Ovary (tissue), 10 donors: Measurements from ENCODE around the gene CHCHD6. TPM values are rescaled to one million over a fixed set of nuclear protein-coding genes. Genes with fewer than 3 reads are reported as not detected.

Source experiments
- DNase-seq, 5 donors: peaks; one replicate each; pipeline ENCODE4 v3.0.0-alpha.2; 2019 to 2020
- H3K27ac ChIP-seq, 2 donors: fragments of 200-600 bp; one replicate each; pipeline versions ENCODE4 v1.5.1 to v1.8.0; 2019 to 2022
- H3K27me3 ChIP-seq: fragments of 200-600 bp; one replicate; pipeline ENCODE4 v1.8.0; 2022
- H3K36me3 ChIP-seq: fragments of 200-600 bp; sonication (generic); one replicate; pipeline ENCODE4 v1.5.1; 2019
- H3K4me1 ChIP-seq: one replicate; pipeline ENCODE4 v1.8.1; 2013; ENCODE audit warnings: mild to moderate bottlenecking, moderate library complexity; ENCODE audit not compliant: insufficient read depth
- H3K4me3 ChIP-seq: fragments of 200-600 bp; sonication (generic); one replicate; pipeline ENCODE4 v1.5.1; 2017
- H3K9me3 ChIP-seq, 2 donors: fragments of 200-600 bp in 1 of 2; sonication (generic) in 1 of 2; one replicate each; pipeline versions ENCODE4 v1.5.1 to v1.8.1; 2013 to 2019; ENCODE audit warnings: mild to moderate bottlenecking in 1 of 2, moderate library complexity in 1 of 2
- EP300 ChIP-seq: sonication (generic); formaldehyde crosslinking; IDR thresholded peaks from one replicate; pipeline ENCODE4 v1.6.1; 2017; ENCODE audit warnings: antibody characterized with exemption
- POLR2A ChIP-seq: fragments of 450-650 bp; IDR thresholded peaks from one replicate; pipeline ENCODE4 v1.6.1; 2017; ENCODE audit warnings: antibody characterized with exemption, mild to moderate bottlenecking, moderate library complexity
- WGBS, 3 donors: extraction: QIAGEN DNeasy Blood & Tissue Kit in 1 of 3; methylation state at CpG; one replicate each; pipeline versions ENCODE4 v1.1.5 to v1.1.7; 2013 to 2017; 5-methylcytosine and 5-hydroxymethylcytosine counted together
- intact Hi-C, 4 donors: fragments of 100-400 bp; cut with DNase I; formaldehyde crosslinking; loops; one replicate each; pipeline versions ENCODE4 v1.11.0 to v1.15.1; 2022 to 2023
- long read RNA-seq, 3 donors: library from polyadenylated mRNA in 2 of 3; unstranded in 2 of 3; transcript quantifications; one replicate each; pipeline ENCODE4 v2.0.0 and lab custom pipeline, GENCODE V29; 2021 to 2026
- polyA plus RNA-seq, 2 donors: library from polyadenylated mRNA; stranded (reverse); fragments of 200-250 nt in 1 of 2; fragments of 350-450 nt in 1 of 2; fragmentation: Illumina TruSeq in 1 of 2; extraction: RNeasy Lipid Tissue Mini Kit (QIAGEN cat#74804) in 1 of 2; gene quantifications; one replicate each; pipeline ENCODE4 v1.2.3, GENCODE V29; 2013 to 2014
- total RNA-seq, 7 donors: library from RNA; depleted of rRNA in 2 of 7; stranded (reverse); fragments of >200 nt in 2 of 7; fragmentation: NEBNext Ultra II Directional in 3 of 7; extraction: Animal tissue kit (Norgen Biotek cat#: 25700) in 3 of 7; gene quantifications; one replicate each; pipeline versions ENCODE4 v1.1.0 to v1.2.4, GENCODE V29; 2016 to 2023
- TF ChIP-seq, protein P1 (sequence below), 3 donors: fragments of 450-650 bp in 2 of 3; fragments of 200-600 bp in 1 of 3; IDR thresholded peaks; one replicate each; pipeline versions ENCODE4 v1.5.1 to v1.8.0; 2016 to 2022; ENCODE audit warnings: antibody characterized with exemption in 3 of 3, mild to moderate bottlenecking in 1 of 3
- donor health status: DM: no; HTN: no; CAD: no; lungs with moderate emphysema.
- donor health status: DM: no; HTN: no; CAD: no.
- donor health status: Bipolar disorder and iron deficiency.
- donor health status: DM: yes; HTN: yes; CAD: no.
- donor health status: DM: no; HTN: no; CAD: no.
- donor health status: DM: yes; HTN: yes; CAD: no.

CHCHD6 gene, protein sequence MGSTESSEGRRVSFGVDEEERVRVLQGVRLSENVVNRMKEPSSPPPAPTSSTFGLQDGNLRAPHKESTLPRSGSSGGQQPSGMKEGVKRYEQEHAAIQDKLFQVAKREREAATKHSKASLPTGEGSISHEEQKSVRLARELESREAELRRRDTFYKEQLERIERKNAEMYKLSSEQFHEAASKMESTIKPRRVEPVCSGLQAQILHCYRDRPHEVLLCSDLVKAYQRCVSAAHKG
- total RNA-seq (10 to 100 TPM; 12.5 to 24.6 (median 19.5) TPM), polyA plus RNA-seq (10 to 100 TPM in 1 of 2 donors, 1 to 10 TPM in 1; 8.5 to 24.4 TPM)
- long read RNA-seq, donor 1, transcript CHCHD6-201 (8 exons, 1,006 nt): major isoform, 21 of 37 reads
- long read RNA-seq, donor 1, partial matches to known transcripts: 5 of 37 reads
- long read RNA-seq, donor 1, other reads (novel, unspliced or antisense): 11 of 37 reads
- long read RNA-seq, donor 2, transcript CHCHD6-201 (8 exons, 1,006 nt): major isoform, 19 of 32 reads
- long read RNA-seq, donor 2, partial matches to known transcripts: 13 of 32 reads
- long read RNA-seq, donor 2, other reads (novel, unspliced or antisense): 0 of 32 reads
- long read RNA-seq, donor 3, transcript CHCHD6-201 (8 exons, 1,006 nt): major isoform, 15 of 26 reads
- long read RNA-seq, donor 3, partial matches to known transcripts: 0 of 26 reads
- long read RNA-seq, donor 3, other reads (novel, unspliced or antisense): 11 of 26 reads

DNA sequence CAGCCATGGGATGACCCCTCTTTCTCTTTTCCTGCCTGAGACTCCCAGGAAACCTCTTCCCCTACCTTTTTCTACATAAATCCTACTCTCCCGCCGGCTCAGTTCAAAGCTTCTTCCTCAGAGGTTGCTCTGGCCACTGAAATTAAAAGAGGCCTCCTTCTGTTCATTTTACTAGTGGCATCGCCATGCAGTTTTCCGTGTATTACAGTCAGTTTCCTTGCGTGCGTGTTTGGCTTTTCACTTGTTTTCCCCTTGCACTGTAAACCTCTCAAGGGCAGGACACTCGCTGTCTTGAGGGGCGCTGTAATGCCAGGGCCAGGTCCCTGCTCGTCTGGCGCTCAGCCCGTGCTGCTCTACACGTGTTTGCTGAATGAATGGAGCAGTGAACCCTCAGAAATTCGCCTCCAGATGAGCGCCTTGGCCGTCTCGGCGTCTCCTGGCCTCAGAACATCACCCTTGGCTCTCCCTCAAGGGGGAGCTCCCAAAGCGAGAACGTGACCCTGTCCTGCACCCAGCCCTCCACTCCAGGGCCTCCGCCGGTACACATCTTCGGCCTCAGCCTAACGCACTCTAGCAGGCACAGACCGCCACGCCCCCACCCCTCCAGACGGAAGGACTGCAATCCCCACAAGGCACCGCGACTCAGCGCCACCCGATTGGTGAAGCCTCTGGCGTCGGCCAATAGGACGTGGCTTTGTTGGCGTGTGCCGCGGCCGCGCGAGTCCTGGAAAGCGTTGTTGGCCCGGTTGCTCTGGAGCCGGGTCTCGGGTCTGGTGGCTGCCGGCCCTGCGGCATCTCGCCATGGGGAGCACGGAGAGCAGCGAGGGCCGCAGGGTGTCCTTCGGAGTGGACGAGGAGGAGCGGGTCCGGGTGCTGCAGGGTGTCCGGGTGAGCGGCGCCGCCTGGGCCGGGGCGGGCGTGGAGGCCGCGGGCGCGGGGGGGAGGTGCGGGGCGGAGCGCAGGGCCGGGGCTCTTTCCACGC, at the start of gene CHCHD6:
Gene CHCHD6 (plus strand): TSS at position 729 of the 982 bp plus-strand sequence. CDS start 73 bp downstream, at position 802.
- Histone ChIP-seq H3K36me3 (no peaks in the 10 kb centered on the region), H3K9me3 (no peaks in the 10 kb centered on the region), H3K4me1 (peaks cover 3% of the 10 kb centered on the region), H3K4me3 (peak within 1 kb of the TSS; percentile 79), H3K27ac (no peak within 1 kb of the TSS), H3K27me3 (no peaks in the 10 kb centered on the region)
- peak; percentile 93 to 98 (median 97) for DNase-seq
- TF ChIP-seq POLR2A: peak; percentile 17
- TF ChIP-seq EP300: no peak
- 3 to 7% (median 3%) methylated on average over 33 to 69 of the region's 69 CpGs for WGBS, 3 donors
- intact Hi-C loops: no loop called here

DNA sequence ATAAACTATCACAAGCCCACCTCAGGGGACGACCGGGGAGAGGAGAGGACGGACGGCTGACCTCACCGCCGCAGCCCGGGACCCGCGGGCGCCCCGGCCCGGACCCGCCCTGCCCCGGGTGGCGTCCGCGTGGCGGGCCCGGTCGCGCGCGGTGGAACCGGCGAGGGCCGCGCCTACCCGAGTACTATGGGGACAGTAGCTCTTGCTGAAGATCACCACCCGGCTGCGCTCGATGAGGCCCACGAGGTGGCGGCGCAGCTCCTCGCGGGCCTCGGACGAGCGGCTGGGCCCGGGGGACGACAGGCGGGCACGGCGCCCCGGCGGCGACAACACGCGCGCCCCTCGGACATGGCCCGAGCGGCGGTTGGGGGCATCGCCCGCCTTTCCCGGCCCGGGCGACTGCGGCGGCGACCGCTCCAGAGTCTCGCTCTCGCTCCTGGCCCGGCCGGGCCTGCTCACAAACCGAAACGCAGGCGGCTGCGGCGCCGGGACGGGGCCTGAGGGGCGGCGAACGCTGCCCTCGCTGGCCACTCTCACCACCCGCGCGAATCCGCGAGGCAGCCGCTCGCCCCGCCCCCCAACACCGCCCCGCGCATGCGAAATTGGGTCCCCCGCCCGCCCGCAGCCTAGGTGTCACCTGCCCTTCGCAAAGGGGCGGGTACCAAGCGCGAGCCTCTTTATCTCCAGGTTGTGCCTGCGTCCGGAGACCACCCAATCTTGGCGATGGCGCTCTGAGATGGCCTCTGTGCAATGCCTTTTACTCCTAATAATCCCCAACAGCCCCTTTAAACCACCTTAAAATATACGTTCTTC, 49.3 kb upstream of the CHCHD6 start, which contains the start of gene TXNRD3:
Gene TXNRD3 (minus strand): TSS at position 554 of the 813 bp plus-strand sequence.
- intact Hi-C loops: no loop called here
- Histone ChIP-seq H3K9me3 (no peaks in the 10 kb centered on the region), H3K27me3 (no peaks in the 10 kb centered on the region), H3K36me3 (no peaks in the 10 kb centered on the region), H3K27ac (peak within 1 kb of the TSS; percentile 75 to 81), H3K4me1 (peaks cover 1% of the 10 kb centered on the region), H3K4me3 (peak within 1 kb of the TSS; percentile 62)
- 0 to 1% (median 0%) methylated on average over 82 to 102 of the region's 102 CpGs for WGBS, 3 donors
- peak; percentile 80 to 89 (median 88) for DNase-seq
- peak; percentile 54 for TF ChIP-seq POLR2A
- TF ChIP-seq EP300: no peak

DNA sequence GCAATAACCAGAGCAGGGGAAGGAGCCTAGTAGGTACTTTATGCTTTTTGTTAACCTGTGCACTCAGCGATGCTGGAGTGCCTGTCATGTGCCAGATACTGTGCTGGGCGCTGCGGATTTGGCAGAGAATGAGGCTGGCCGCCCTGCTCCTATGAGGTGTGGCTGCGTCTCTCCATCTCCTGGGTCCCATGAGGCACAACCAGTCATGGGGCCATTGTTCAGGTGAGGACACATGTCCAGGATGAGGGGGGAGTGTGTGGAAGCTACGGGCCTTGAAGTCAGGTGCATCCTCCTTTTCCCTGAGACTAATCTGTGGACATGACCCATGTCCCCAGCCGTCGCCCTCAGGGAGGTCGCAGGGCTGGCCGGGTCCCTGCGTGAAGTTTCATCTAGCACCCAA, 48.2 kb upstream of the CHCHD6 start:
- Histone ChIP-seq H3K27ac (no peak overlapping the region), H3K27me3 (no peaks in the 10 kb centered on the region), H3K4me3 (no peak overlapping the region), H3K36me3 (no peaks in the 10 kb centered on the region), H3K4me1 (peaks cover 1% of the 10 kb centered on the region), H3K9me3 (no peaks in the 10 kb centered on the region)
- TF ChIP-seq EP300 (no peak), POLR2A (no peak)
- intact Hi-C loops: no loop called here
- WGBS, 3 donors: 88 to 94% (median 92%) methylated on average over 11 of the region's 11 CpGs
- DNase-seq: no peak

DNA sequence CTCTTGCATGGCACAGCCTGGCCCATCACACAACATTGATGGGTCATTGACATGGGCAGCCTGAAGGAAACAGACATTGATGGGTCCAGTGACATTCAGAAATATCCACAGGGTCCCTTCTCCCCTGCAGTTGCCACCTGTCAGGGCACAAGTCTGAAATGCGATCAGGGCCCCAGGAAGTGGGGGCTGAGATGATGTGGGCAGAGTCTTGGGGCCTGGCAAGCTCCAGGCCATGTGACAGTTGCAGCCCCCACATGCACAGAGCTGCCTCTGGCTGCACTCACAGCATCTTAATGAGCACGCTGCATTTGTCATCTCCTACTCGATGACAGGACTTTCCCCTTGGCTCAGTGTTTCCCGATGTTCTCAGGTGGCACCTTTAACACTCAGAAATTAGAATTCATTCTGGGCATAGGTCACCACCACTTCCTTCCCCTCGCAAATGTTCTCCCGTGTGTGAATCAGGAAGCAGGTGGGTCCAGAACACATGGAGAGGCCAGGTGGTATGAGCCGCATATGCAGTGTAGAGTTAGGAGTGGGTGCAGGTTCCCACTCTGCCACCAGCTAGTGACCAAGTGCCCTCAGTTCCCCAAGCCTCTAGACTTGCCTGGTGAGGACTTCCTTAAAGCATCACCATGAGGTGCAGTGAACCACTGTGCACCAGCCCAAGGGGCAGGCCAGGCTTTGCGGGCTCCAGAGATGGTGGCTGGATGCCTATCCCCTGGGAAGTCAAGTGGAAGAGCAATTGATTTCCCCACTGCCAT, 47.5 kb upstream of the CHCHD6 start:
- 72 to 87% (median 77%) methylated on average over 8 of the region's 8 CpGs for WGBS, 3 donors
- no peaks in the 10 kb centered on the region for H3K27me3 ChIP-seq
- H3K36me3 ChIP-seq: no peaks in the 10 kb centered on the region
- no peaks in the 10 kb centered on the region for H3K9me3 ChIP-seq
- H3K27ac ChIP-seq: no peak overlapping the region
- no peak for DNase-seq
- H3K4me3 ChIP-seq: no peak overlapping the region
- intact Hi-C loops: no loop called here
- TF ChIP-seq POLR2A: no peak
- TF ChIP-seq EP300: no peak
- TF ChIP-seq, protein P1, sequence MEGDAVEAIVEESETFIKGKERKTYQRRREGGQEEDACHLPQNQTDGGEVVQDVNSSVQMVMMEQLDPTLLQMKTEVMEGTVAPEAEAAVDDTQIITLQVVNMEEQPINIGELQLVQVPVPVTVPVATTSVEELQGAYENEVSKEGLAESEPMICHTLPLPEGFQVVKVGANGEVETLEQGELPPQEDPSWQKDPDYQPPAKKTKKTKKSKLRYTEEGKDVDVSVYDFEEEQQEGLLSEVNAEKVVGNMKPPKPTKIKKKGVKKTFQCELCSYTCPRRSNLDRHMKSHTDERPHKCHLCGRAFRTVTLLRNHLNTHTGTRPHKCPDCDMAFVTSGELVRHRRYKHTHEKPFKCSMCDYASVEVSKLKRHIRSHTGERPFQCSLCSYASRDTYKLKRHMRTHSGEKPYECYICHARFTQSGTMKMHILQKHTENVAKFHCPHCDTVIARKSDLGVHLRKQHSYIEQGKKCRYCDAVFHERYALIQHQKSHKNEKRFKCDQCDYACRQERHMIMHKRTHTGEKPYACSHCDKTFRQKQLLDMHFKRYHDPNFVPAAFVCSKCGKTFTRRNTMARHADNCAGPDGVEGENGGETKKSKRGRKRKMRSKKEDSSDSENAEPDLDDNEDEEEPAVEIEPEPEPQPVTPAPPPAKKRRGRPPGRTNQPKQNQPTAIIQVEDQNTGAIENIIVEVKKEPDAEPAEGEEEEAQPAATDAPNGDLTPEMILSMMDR (IDR thresholded peaks at IDR 0.05): no peak
- H3K4me1 ChIP-seq: peaks cover 1% of the 10 kb centered on the region

DNA sequence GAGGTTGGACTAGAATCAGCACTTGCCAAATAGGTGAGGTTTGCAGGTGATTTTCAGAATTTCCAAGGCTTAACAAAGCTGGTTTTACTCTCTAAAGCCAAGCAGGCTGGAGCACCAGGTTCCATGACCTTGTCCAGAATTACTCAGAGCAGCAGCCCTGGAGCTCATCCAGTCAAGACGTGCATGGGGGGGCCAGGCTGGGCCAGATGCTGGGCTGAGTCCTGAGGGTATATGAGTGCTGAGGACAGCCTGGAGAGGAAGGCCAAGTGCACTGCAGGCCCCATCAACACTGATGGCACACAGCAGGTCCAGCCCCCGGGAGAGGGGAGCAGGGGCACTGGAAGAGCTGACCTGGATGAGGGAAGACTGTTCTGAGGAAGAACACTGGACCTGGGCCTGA, 46.1 kb upstream of the CHCHD6 start:
- Histone ChIP-seq H3K27me3 (no peaks in the 10 kb centered on the region), H3K36me3 (no peaks in the 10 kb centered on the region), H3K27ac (no peak overlapping the region), H3K4me3 (no peak overlapping the region), H3K9me3 (no peaks in the 10 kb centered on the region), H3K4me1 (peaks cover 1% of the 10 kb centered on the region)
- intact Hi-C loops: no loop called here
- DNase-seq: no peak
- WGBS, 3 donors: 57 to 60% (median 59%) methylated on average over 2 of the region's 2 CpGs
- TF ChIP-seq POLR2A (no peak), EP300 (no peak)
- TF ChIP-seq, protein P1 (IDR thresholded peaks at IDR 0.05): no peak
